ENCODE data around the gene NOS1AP. TPM values are rescaled to one million over a fixed set of nuclear protein-coding genes. Genes with fewer than 3 reads are reported as not detected.

NOS1AP gene
- total and polyA plus RNA-seq, 2 donors (not counting 3 experiments of a cell fraction or from before 2014, with no cell fraction given), result 1.3 to 5.4 TPM

- Histone ChIP-seq H3K9me3 (replicated peaks; ENCODE audit: control insufficient read depth, insufficient read depth, low read length) (no peaks in the 10 kb centered on the region), H3K79me2 (ENCODE audit: control insufficient read depth, insufficient read depth, low read length) (no peaks in the 10 kb centered on the region), H3K9me1 (replicated peaks; ENCODE audit: control insufficient read depth, extremely low read depth, insufficient read depth, low read length) (no peaks in the 10 kb centered on the region), H3K36me3 (ENCODE audit: control insufficient read depth in 2 of 2, extremely low read depth in 1 of 2, insufficient read depth in 2 of 2, low read length in 2 of 2) (no peaks in the 10 kb centered on the region), H2AFZ (ENCODE audit: low read depth, low read length) (no peak overlapping the region), H3K4me2 (ENCODE audit: insufficient read depth, low read length) (no peak overlapping the region), H3K27ac (ENCODE audit: insufficient read depth, low read depth, low read length) (no peak overlapping the region), H3K9ac (replicated peaks; ENCODE audit: extremely low read depth, insufficient read depth, low read length) (no peak overlapping the region), H4K20me1 (replicated peaks; ENCODE audit: control insufficient read depth, extremely low read depth, insufficient read depth, low read length) (no peaks in the 10 kb centered on the region), H3K4me1 (ENCODE audit: control insufficient read depth, extremely low read depth, insufficient read depth, low read length) (peaks cover 8% of the 10 kb centered on the region), H3K27me3 (ENCODE audit: control insufficient read depth in 2 of 2, insufficient read depth in 2 of 2, low read length in 2 of 2) (no peaks in the 10 kb centered on the region), H3K4me3 (replicated peaks in 1 of 3; ENCODE audit: insufficient read depth in 1 of 3, low read depth in 1 of 3, low read length in 3 of 3) (no peak overlapping the region)
- no TSS peak for BruUV-seq (replicated peaks)
- intact Hi-C loops (cut with micrococcal nuclease) (no loop called here), dilution Hi-C loops (cut with MboI; ENCODE audit: extremely low pct_ligation_motif_present, low sequenced_read_pairs) (no loop called here)
- no peak for DNase-seq (ENCODE audit: low read depth, low spot score)
- CTCF ChIA-PET, result interaction anchor here (1.1 kb wide), 1 partner anchor 8 kb away, joined by 4 read pairs; no protein-coding TSS in a partner anchor
- no peak for TF ChIP-seq MYC (IDR thresholded peaks at IDR 0.05; ENCODE audit: low read depth, low read length)
- TF ChIP-seq, protein P1, sequence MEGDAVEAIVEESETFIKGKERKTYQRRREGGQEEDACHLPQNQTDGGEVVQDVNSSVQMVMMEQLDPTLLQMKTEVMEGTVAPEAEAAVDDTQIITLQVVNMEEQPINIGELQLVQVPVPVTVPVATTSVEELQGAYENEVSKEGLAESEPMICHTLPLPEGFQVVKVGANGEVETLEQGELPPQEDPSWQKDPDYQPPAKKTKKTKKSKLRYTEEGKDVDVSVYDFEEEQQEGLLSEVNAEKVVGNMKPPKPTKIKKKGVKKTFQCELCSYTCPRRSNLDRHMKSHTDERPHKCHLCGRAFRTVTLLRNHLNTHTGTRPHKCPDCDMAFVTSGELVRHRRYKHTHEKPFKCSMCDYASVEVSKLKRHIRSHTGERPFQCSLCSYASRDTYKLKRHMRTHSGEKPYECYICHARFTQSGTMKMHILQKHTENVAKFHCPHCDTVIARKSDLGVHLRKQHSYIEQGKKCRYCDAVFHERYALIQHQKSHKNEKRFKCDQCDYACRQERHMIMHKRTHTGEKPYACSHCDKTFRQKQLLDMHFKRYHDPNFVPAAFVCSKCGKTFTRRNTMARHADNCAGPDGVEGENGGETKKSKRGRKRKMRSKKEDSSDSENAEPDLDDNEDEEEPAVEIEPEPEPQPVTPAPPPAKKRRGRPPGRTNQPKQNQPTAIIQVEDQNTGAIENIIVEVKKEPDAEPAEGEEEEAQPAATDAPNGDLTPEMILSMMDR (IDR thresholded peaks at IDR 0.05; ENCODE audit: extremely low read depth in 1 of 2, insufficient read depth in 1 of 2, low read depth in 1 of 2, low read length in 2 of 2), result no peak
- TF ChIP-seq FOS (IDR thresholded peaks at IDR 0.05; ENCODE audit: borderline replicate concordance, insufficient read depth, low read length), result no peak
- no peak for TF ChIP-seq JUN (IDR thresholded peaks at IDR 0.05; ENCODE audit: borderline replicate concordance, insufficient read depth, insufficient read length, low read depth)
- TF ChIP-seq MAX (IDR thresholded peaks at IDR 0.05; ENCODE audit: insufficient read depth, insufficient read length), result no peak
- TF ChIP-seq POLR2A (IDR thresholded peaks at IDR 0.05; ENCODE audit: low read depth, low read length), result no peak
- no peak for TF ChIP-seq GATA2 (IDR thresholded peaks at IDR 0.05; ENCODE audit: insufficient read depth, insufficient read length, low read depth, low read length)
- no peak for TF ChIP-seq EZH2 (IDR thresholded peaks at IDR 0.05; ENCODE audit: borderline replicate concordance, low read depth, low read length, severe bottlenecking)
- TF ChIP-seq POLR2AphosphoS5 (IDR thresholded peaks at IDR 0.05; ENCODE audit: insufficient read depth, low read depth, low read length), result no peak
- FAIRE-seq, result peak; percentile 8
- POLR2A ChIA-PET, result no interaction called here
These were observed 116.0 kb downstream of the NOS1AP start for GRCh38 chr1:162185314-162186025.
